Endothelial cell of umbilical vein (primary cell): ENCODE data around the gene TEX22. TPM values are rescaled to one million over a fixed set of nuclear protein-coding genes. Genes with fewer than 3 reads are reported as not detected.

Source experiments
- BruUV-seq: library from RNA; stranded (reverse); fragments of 400-500 nt; replicated peaks from 2 replicates; lab custom pipeline; 2021; lab: Mats Ljungman, UMichigan
- CTCF ChIA-PET: fragments of 300-600, 350-600 bp; sonication (Branson Sonifier 250); formaldehyde crosslinking; loops from one replicate; lab custom pipeline; 2021; ENCODE audit warnings: antibody characterized with exemption, inconsistent platforms; lab: Charles Lee
- POLR2A ChIA-PET: fragments of 300-600, 350-600 bp; sonication (Branson Sonifier 250); formaldehyde crosslinking; loops from one replicate; lab custom pipeline; 2021; ENCODE audit warnings: antibody characterized with exemption, inconsistent platforms; lab: Charles Lee
- DNase-seq: peaks from one replicate; pipeline ENCODE4 v3.0.0-alpha.2; 2011; ENCODE audit warnings: low read depth, low spot score
- FAIRE-seq: peaks from 2 replicates; lab custom pipeline; 2011; peaks lifted over from hg19 to GRCh38; lab: Jason Lieb, UNC
- H2AFZ ChIP-seq: 2 replicates; pipeline ENCODE4 v1.6.0; 2012; ENCODE audit warnings: low read depth, low read length, control low read depth, inconsistent platforms
- H3K27ac ChIP-seq: 2 replicates; pipeline ENCODE4 v1.5.1; 2011; ENCODE audit warnings: low read depth, mild to moderate bottlenecking, control low read depth, low read length, moderate library complexity; ENCODE audit not compliant: insufficient read depth
- H3K27me3 ChIP-seq, 2 experiments: 2 replicates each; pipeline versions ENCODE4 v1.6.0 to v1.6.1; 2011; ENCODE audit warnings: low read length in 2 of 2, mixed read lengths in 1 of 2; ENCODE audit not compliant: control insufficient read depth in 2 of 2, insufficient read depth in 2 of 2
- H3K36me3 ChIP-seq, 2 experiments: 2 replicates in 1 of 2; 3 replicates in 1 of 2; pipeline ENCODE4 v1.5.1; 2011; ENCODE audit warnings: low read length in 2 of 2, mild to moderate bottlenecking in 1 of 2, moderate library complexity in 1 of 2; ENCODE audit not compliant: control insufficient read depth in 2 of 2, insufficient read depth in 2 of 2; ENCODE audit errors: extremely low read depth in 1 of 2
- H3K4me1 ChIP-seq: 3 replicates; pipeline ENCODE4 v1.5.1; 2011; ENCODE audit warnings: mild to moderate bottlenecking, low read length; ENCODE audit not compliant: control insufficient read depth, insufficient read depth; ENCODE audit errors: extremely low read depth
- H3K4me2 ChIP-seq: 2 replicates; pipeline ENCODE4 v1.6.1; 2011; ENCODE audit warnings: low read length, control low read depth, mixed read lengths; ENCODE audit not compliant: insufficient read depth
- H3K4me3 ChIP-seq, 3 experiments: fragments of 200-600 bp in 1 of 3; sonication (generic), shearing (Covaris generic) in 1 of 3; replicated peaks in 1 of 3; 2 replicates each; pipeline ENCODE4 v1.5.1; 2011 to 2016; ENCODE audit warnings: control low read depth in 3 of 3, low read length in 3 of 3, mild to moderate bottlenecking in 2 of 3, inconsistent platforms in 1 of 3, low read depth in 1 of 3, moderate library complexity in 1 of 3; ENCODE audit not compliant: insufficient read depth in 1 of 3
- H3K79me2 ChIP-seq: 2 replicates; pipeline ENCODE4 v1.6.0; 2012; ENCODE audit warnings: low read length, inconsistent platforms; ENCODE audit not compliant: control insufficient read depth, insufficient read depth
- H3K9ac ChIP-seq: replicated peaks from 2 replicates; pipeline ENCODE3; 2011; ENCODE audit warnings: low read length, control low read depth; ENCODE audit not compliant: insufficient read depth; ENCODE audit errors: extremely low read depth
- H3K9me1 ChIP-seq: replicated peaks from 3 replicates; pipeline ENCODE4 v1.6.0; 2011; ENCODE audit warnings: mild to moderate bottlenecking, low read length; ENCODE audit not compliant: control insufficient read depth, insufficient read depth; ENCODE audit errors: extremely low read depth
- H3K9me3 ChIP-seq: replicated peaks from 2 replicates; pipeline ENCODE4 v1.5.1; 2012; ENCODE audit warnings: low read length, inconsistent platforms; ENCODE audit not compliant: control insufficient read depth, insufficient read depth
- H4K20me1 ChIP-seq: replicated peaks from 2 replicates; pipeline ENCODE3; 2011; ENCODE audit warnings: mild to moderate bottlenecking, low read length; ENCODE audit not compliant: control insufficient read depth, insufficient read depth; ENCODE audit errors: extremely low read depth
- EZH2 ChIP-seq: IDR thresholded peaks from 2 replicates; pipeline ENCODE4 v1.6.1; 2012; ENCODE audit warnings: borderline replicate concordance, low read depth, mild to moderate bottlenecking, moderate library complexity, low read length, inconsistent platforms; ENCODE audit not compliant: severe bottlenecking
- FOS ChIP-seq: IDR thresholded peaks from 2 replicates; pipeline ENCODE4 v1.6.1; 2011; ENCODE audit warnings: mild to moderate bottlenecking, low read length, moderate library complexity, borderline replicate concordance; ENCODE audit not compliant: insufficient read depth
- GATA2 ChIP-seq: IDR thresholded peaks from 2 replicates; pipeline ENCODE4 v1.7.0; 2011; ENCODE audit warnings: low read depth, mild to moderate bottlenecking, moderate library complexity, mixed read lengths, low read length; ENCODE audit not compliant: insufficient read length, insufficient read depth
- JUN ChIP-seq: IDR thresholded peaks from 2 replicates; pipeline ENCODE4 v1.6.1; 2011; ENCODE audit warnings: borderline replicate concordance, low read depth; ENCODE audit not compliant: insufficient read length, insufficient read depth
- MYC ChIP-seq: IDR thresholded peaks from one replicate; pipeline ENCODE4 v1.6.1; 2011; ENCODE audit warnings: mild to moderate bottlenecking, low read depth, low read length
- POLR2A ChIP-seq: IDR thresholded peaks from 2 replicates; pipeline ENCODE4 v1.6.1; 2012; ENCODE audit warnings: low read depth, mild to moderate bottlenecking, control low read depth, low read length
- POLR2AphosphoS5 ChIP-seq: IDR thresholded peaks from 2 replicates; pipeline ENCODE4 v1.6.1; 2012; ENCODE audit warnings: low read depth, mild to moderate bottlenecking, control low read depth, low read length, moderate library complexity; ENCODE audit not compliant: insufficient read depth
- dilution Hi-C: fragments of 300-500 bp; cut with MboI; formaldehyde crosslinking; loops from one replicate; pipeline ENCODE4 v1.15.0; 2019; ENCODE audit warnings: low sequenced_read_pairs; ENCODE audit not compliant: extremely low pct_ligation_motif_present
- intact Hi-C: fragments of 100-400 bp; cut with micrococcal nuclease; formaldehyde crosslinking; loops from one replicate; pipeline ENCODE4 v1.10.0; 2022
- polyA plus RNA-seq, 4 experiments: library from polyadenylated mRNA; depleted of rRNA in 3 of 4; stranded (reverse) in 3 of 4; unstranded in 1 of 4; fragments of >200 nt; gene quantifications; 2 replicates each; pipeline versions ENCODE4 v1.2.1 to v1.2.3, GENCODE V29; 2011 to 2012; ENCODE audit warnings: missing spikeins in 1 of 4
- total RNA-seq: library from RNA; stranded (reverse); gene quantifications from 2 replicates; pipeline ENCODE4 v1.2.3, GENCODE V29; 2021
- TF ChIP-seq, protein P1 (sequence below): IDR thresholded peaks from 2 replicates; pipeline ENCODE4 v1.6.1; 2011; ENCODE audit not compliant: insufficient read depth, insufficient read length
- TF ChIP-seq, protein P2 (sequence below), 2 donors: IDR thresholded peaks; 1 replicate in 1 of 2; 2 replicates in 1 of 2; pipeline ENCODE4 v1.5.1; 2011; ENCODE audit warnings: low read length in 2 of 2, mild to moderate bottlenecking in 2 of 2, moderate library complexity in 2 of 2, control low read depth in 1 of 2, inconsistent platforms in 1 of 2, low read depth in 1 of 2; ENCODE audit not compliant: insufficient read depth in 1 of 2; ENCODE audit errors: extremely low read depth in 1 of 2

TEX22 gene
- total and polyA plus RNA-seq, 2 donors (not counting 3 experiments of a cell fraction or from before 2014, with no cell fraction given): 0.06 to 1.1 TPM

DNA sequence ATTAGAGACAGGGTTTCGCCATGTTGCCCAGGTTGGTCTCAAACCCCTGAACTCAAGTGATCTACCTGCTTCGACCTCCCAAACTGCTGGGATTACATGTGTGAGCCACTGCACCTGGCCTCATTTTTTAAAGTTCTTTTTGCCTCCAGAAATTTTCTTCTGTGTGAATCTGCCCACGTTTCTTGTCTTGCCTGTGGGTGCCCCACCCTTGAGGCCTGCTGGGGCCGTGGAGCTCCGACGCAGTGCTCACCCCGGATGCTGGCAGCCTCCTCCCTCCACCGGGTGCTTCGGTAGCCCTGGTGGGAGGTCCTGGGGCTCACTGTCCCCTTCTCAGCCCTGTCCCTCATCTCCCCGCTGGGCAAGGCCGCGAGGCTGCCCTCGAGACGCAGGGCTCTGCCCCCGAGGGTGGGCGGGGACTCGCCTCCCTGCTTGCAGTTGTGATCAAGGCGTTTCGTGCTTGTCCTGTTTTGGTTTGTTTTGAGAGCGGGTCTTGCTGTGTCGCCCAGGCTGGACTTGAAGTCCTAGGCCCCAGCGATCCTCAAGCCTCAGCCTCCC is 56.8 kb downstream of the TEX22 start:
- Histone ChIP-seq H3K4me3 (no peak overlapping the region), H3K27me3 (no peaks in the 10 kb centered on the region), H3K9me3 (no peaks in the 10 kb centered on the region), H3K9me1 (no peaks in the 10 kb centered on the region), H3K36me3 (peaks cover 3 to 53% of the 10 kb centered on the region in 2 experiments), H3K27ac (no peak overlapping the region), H3K79me2 (no peaks in the 10 kb centered on the region), H3K9ac (no peak overlapping the region), H3K4me2 (no peak overlapping the region), H3K4me1 (no peaks in the 10 kb centered on the region), H2AFZ (no peak overlapping the region), H4K20me1 (no peaks in the 10 kb centered on the region)
- DNase-seq: no peak
- CTCF ChIA-PET: no interaction called here
- no peak for FAIRE-seq
- intact Hi-C loops: no loop called here
- BruUV-seq: no TSS peak
- dilution Hi-C loops: no loop called here
- POLR2A ChIA-PET: no interaction called here
- TF ChIP-seq JUN (no peak), POLR2AphosphoS5 (no peak), EZH2 (no peak), FOS (no peak), POLR2A (no peak), MYC (no peak), GATA2 (no peak)
- TF ChIP-seq, protein P1, sequence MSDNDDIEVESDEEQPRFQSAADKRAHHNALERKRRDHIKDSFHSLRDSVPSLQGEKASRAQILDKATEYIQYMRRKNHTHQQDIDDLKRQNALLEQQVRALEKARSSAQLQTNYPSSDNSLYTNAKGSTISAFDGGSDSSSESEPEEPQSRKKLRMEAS: no peak
- TF ChIP-seq, protein P2, sequence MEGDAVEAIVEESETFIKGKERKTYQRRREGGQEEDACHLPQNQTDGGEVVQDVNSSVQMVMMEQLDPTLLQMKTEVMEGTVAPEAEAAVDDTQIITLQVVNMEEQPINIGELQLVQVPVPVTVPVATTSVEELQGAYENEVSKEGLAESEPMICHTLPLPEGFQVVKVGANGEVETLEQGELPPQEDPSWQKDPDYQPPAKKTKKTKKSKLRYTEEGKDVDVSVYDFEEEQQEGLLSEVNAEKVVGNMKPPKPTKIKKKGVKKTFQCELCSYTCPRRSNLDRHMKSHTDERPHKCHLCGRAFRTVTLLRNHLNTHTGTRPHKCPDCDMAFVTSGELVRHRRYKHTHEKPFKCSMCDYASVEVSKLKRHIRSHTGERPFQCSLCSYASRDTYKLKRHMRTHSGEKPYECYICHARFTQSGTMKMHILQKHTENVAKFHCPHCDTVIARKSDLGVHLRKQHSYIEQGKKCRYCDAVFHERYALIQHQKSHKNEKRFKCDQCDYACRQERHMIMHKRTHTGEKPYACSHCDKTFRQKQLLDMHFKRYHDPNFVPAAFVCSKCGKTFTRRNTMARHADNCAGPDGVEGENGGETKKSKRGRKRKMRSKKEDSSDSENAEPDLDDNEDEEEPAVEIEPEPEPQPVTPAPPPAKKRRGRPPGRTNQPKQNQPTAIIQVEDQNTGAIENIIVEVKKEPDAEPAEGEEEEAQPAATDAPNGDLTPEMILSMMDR (IDR thresholded peaks at IDR 0.05; ENCODE audit: extremely low read depth in 1 of 2, insufficient read depth in 1 of 2, low read depth in 1 of 2, low read length in 2 of 2): no peak
